Activated CD4-positive, alpha-beta T cell treated with anti-CD3 and anti-CD28 coated beads, Interleukin-2, Interleukin-6, amounts not matched to agents 100 ng/mL and 50 ng/mL, durations not matched to agents 16 hours and 8 hours (primary cell): Measurements from ENCODE around the gene SNX9.
"Not testable (repeated sequence)": the region's sequence is repeated elsewhere in the genome, so short reads cannot be mapped to it uniquely, and the experiment has no call there.

Experiments
- DNase-seq: peaks from one replicate; pipeline ENCODE4 v3.0.0-alpha.2; 2020

The SNX9 gene

DNA sequence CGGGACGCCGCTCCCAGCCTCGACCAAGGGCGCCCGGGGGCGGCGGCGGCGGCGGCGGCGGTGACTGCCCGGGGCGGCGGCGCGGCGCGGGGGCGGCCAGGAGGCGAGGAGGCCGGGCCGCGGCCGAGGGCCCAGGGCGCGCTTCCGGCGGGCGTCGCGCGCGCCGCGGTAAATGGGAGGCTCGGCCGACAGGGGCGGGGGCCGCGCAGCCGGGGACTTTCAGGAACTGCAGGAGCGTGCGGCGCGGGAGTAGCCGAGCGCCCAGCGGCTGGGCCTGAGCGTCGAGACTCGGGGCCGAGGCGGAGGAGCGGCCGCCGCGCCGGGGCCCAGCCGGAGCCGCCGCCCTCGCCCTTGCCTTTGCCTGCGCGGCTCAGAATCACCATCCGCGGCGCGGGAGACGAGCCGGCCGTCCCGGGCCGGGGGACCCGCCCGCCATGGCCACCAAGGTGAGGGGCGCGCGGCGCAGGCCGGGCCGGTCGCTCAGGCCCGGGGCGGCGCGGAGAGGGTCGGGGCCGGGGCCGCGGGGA, at the start of gene SNX9:
TSS of gene SNX9 (plus strand) at position 246 of the 527 bp plus-strand sequence. CDS start at position 435, 189 bp downstream.
- DNase-seq = peak; percentile 60

GRCh38 chr6:157773248-157773773, 49.7 kb upstream of the SNX9 start:
- DNase-seq = no peak

DNA sequence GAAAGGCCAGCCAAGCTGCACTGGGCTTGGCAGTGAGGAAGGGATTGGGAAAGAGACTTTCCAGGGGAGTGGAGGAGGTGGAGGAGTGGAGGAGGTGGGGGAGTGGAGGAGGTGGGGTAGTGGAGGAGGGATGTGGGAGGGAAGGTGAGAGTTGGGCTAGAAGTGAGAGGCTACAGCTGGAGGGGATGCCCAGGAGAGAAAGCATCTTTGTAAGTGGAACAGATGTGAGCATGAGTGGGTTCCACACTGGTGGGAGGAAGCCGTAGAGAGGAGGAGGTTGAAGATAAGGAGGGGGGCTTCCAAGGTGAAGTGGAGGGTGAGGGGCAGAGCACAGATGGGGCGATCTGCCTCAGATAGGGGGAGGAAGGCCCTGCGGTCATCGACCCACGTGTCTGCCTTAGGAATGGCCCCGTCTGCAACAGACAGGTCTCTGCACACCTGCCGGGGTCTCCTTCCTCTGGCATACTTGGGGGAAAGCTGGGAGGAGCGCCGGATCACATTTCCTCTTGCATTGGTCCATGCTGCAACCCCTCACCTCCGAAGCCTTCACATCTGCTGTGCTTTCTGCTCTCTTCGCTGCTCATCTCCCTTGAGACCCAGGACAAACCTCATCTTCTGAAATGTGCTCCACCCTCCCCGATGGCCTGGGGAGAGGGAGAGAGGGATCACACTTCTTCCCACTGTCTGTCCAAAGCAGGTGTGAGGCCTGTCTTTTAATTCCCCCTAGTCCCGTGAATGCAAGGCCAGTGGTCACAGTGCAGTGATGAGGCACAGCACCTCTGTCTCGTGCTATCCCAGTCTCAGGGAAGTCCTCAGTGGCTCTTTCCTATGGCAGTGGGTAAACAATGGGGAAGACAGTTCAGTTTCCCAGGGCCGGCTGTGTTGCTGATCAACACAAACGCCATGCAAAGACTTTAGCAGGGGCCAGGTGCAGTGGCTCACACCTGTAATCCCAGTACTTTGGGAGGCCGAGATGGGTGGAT, 48.6 kb upstream of the SNX9 start:
- no peak for DNase-seq

DNA sequence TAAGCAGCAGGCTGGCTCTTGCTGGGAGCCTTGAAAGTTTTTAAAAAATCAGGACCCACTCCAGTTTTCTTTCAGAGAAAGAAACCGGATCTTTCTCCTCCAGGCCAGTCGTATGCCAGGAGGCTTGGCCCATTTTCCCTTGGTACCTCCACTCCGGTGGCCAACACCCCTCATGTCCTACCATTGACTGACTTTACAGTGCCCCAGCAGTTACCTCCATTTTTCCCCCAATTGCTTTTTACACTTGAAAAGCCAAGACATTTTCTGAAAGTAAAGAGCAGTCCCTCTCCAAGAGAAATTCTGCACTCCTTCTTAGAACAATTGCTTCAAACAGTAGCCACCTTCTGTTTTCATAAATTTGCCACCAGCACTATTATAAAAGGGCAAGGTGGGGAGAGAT, 47.7 kb upstream of the SNX9 start:
- no peak for DNase-seq

DNA sequence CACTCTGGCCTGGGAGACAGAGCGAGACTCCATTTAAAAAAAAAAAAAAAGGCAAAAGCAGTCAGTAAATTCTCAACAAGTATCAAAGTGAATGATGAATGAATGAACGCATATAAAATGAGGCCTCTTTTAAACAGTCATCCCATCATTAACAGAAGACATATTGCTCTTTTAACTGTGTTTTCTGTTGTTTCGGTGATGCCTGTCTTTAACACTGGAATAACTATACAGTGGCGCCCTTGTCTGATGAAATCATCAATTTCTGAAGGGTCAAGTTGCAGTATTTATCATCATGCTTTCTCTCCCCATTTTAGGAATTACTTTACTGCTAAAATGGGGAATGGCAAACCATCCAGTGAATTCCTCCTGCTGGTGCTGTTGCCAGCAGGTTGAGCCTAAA, 45.7 kb upstream of the SNX9 start:
- DNase-seq = no peak

- no peak for DNase-seq
These were observed 44.3 kb upstream of the SNX9 start for GRCh38 chr6:157778719-157779118.

- no peak for DNase-seq
These were observed 43.1 kb upstream of the SNX9 start for GRCh38 chr6:157779705-157780604.

GRCh38 chr6:157785636-157786035, 37.4 kb upstream of the SNX9 start:
- DNase-seq = no peak

DNA sequence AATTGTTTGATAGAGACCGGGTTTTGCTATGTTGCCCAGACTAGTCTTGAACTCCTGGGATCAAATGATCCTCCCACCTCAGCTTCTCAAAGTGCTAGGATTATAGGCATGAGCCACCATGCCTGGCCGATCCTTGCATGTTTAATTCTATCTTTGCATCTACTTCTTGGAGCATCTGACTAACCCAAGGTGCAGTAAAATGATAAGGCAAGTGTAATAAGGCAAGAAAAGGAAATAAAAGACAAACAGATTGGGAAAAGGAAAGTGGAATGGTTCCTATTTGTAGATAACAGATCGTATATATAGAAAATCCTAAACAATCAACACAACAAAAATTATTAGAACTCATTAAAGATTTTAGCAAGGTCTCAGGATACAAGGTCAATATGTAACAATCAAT, 36.8 kb upstream of the SNX9 start:
- no peak for DNase-seq

DNA sequence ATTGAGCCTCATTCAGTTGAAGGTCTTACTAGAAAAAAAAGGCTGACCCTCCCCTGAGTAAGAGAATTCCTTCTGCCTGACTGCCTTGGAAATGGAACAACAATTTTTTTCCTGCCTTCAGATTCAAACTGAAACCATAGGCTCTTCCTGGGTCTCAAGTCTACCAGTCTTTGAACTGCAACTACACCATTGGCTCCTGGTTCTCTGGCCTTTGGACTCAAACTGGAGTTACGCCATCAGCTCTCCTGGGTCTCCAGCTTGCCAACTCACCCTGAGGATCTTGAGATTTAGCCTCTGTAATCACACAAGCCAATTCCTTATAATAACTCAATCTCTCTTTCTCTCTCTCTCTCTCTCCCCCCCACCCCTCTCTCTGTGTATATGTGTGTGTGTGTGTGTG, 36.0 kb upstream of the SNX9 start:
- no peak for DNase-seq

DNA sequence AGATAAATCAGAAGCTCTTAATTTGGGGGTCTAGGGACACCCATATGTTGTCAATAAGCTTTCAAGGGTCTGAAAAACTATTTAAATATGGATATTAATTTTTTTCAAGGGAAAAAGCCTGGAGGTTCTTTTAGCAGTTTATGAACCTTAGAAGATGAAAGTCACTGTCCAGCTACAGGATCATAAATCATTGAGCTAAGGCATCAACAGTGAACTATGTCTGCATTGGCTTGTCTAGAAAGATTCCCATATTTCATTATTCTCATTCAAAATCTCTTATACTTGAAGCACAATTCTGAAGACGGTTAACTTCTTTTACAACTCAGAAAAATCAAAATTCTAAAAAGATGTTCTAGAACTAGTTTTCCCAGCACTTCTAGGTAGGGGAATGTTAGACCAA, 34.9 kb upstream of the SNX9 start:
- no peak for DNase-seq

DNA sequence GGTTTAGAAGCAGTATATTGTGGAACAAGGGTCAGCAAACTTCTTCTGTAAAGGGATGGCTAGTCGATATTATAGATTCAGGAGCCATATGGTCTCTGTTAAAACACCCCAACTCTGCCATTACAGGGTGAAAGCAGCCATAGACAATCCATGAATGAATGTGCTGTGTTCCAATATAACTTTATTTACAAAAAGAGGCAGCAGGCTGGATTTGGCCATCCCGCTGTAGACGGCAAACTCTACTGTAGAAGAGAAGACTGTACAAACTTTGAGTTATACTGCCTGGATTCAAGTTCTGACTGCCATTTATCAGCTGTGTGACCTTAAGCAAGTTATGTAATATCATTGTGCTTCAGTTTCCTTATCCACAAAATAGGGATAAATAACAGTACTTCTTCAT, 33.7 kb upstream of the SNX9 start:
- DNase-seq = no peak

DNA sequence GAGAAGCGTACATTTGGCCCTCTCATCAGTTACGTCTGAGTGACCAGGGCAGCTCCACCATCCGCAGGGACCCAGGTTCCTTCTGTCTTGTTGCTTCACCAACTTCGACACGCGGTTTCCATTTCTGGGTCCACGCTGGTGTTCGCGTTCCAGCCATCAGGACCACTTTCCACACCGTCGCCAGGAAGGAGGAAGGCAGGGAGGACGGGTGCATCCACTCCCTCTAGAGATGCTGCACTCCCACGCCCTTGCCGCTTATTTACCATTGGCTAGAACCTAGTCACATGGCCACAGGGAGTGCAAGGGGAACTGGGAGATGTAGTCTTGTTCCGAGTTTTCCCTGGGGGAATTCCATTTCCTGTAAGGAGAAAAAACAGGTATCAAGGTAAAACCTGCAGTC, 33.2 kb upstream of the SNX9 start:
- DNase-seq = no peak

DNA sequence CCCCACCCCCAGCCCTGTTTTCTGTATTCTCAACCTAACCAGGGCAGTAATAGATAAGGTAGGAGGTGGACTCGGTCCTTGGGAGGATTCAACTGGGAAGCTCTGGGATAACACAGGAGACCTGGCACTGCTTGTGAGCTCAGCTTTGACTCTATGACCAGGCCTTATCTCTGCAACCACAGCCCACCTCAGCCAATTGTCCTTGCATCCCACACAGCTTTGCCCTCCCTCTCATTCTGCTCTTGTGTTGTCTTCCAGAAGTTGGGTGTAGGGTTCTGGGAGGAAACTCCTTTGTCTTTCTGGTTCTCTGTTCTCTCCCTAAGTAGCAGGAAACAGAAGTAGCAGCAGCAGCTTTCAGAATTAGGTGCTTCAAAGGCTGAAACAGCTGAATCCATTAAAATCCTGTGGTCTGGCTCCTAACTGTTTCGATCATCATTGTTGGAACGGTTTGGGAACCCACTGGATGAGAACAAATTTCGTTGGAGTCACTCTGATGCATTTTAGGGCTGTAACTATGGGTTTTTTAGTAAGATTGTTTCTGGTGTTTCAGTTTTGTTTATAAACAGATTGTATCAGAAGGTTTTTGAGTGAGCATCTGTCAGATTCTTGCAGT, 32.4 kb upstream of the SNX9 start:
- DNase-seq = no peak

GRCh38 chr6:157791450-157791849, 31.6 kb upstream of the SNX9 start:
- DNase-seq = no peak

GRCh38 chr6:157792671-157793070, 30.4 kb upstream of the SNX9 start:
- no peak for DNase-seq

DNA sequence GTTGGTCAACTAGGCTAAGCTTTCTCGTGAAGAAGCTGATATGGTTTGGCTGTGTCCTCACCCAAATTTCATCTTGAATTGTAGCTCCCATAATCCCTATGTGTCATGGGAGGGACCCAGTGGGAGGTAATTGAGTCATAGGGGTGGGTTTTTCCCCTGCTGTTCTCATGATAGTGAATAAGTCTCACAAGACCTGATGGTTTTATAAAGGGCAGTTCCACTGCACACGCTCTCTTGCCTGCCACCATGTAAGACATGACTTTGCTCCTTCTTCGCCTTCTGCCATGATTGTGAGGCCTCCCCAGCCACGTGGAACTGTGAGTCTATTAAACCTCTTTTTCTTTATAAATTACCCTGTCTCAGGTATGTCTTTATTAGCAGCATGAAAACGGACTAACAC, 29.0 kb upstream of the SNX9 start:
- not testable (repeated sequence) for DNase-seq

DNA sequence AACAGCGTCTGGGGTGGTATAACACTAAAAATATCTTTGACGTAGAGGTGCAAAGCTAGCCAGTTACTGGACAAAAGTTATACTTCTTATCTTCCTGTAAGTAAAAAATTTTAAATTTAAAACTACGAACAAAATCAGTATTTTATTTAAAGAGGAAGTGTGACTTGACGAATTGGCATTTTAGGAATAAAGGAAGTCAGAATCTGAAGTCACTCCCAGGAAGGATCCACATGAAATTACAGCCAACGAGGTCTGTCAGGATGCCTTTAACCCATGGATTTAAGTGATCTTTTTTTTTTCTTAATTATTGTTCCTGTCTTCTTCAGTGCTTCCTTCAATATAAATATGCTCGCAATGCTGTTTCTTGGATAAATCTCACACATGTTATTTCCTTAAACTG, 27.2 kb upstream of the SNX9 start:
- no peak for DNase-seq

GRCh38 chr6:157798851-157799250, 24.2 kb upstream of the SNX9 start:
- DNase-seq = peak; percentile 33

- DNase-seq = not testable (repeated sequence)
These were observed 23.5 kb upstream of the SNX9 start for GRCh38 chr6:157799561-157799960.

DNA sequence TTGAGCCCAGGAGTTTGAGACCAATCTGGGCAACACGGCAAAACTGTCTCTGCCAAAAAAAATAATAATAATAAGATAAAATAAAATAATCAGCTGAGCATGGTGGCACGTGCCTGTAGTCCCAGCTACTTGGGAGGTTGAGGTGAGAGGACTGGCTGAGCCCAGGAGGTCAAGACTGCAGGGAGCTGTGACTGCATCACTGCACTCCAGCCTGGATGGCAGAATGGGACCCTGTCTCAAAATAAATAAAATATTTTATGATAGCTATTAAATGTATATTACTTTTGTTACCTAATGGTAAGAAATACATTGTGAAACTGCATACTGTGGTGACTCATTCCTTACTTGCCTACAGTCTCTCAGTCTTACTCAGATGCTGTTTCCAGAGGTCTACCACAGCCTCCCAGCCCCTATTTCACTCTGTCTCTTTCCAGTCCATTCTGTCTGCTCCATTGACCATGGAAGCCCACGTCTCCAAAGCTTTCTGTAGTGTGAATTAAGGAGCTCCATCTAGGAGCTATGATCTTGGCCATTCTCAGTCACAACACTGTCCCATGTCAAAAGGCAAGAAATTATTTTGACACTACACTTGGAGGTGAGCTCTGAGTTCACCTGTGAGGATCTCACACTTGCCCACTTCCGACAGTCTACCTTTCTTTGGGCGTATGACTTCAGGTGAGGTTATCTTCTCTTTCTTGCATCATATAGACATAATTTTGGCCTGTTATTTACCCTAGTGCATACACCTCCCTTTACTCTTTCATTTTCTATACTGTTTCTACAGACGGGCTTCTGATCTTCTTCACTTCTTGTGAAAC, 22.4 kb upstream of the SNX9 start:
- peak; percentile 78 for DNase-seq
